Measurements from ENCODE around the gene CYP2C18.
"Not testable (repeated sequence)": the region's sequence is repeated elsewhere in the genome, so short reads cannot be mapped to it uniquely, and the experiment has no call there.

Gene CYP2C18

GRCh38 chr10:94747838-94748237 lies 64.3 kb downstream of the CYP2C18 start:
- DNase-seq, result no peak

- no peak for DNase-seq
Observed at GRCh38 chr10:94757916-94758315, 74.4 kb downstream of the CYP2C18 start.

GRCh38 chr10:94760586-94761178 lies 77.2 kb downstream of the CYP2C18 start:
- DNase-seq, result no peak

DNA sequence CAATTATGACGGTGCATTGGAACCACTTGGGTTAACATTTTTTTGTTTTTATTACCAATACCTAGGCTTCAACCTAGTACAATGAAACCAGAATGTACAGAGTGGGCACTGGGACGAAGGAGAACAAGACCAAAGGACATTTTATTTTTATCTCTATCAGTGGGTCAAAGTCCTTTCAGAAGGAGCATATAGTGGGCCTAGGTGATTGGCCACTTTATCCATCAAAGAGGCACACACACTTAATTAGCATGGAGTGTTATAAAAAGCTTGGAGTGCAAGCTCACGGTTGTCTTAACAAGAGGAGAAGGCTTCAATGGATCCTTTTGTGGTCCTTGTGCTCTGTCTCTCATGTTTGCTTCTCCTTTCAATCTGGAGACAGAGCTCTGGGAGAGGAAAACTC lies 78.9 kb downstream of the CYP2C18 start, which contains the start of gene CYP2C19:
TSS of gene CYP2C19 (plus strand) at position 289 of the 400 bp plus-strand sequence. CDS start at position 314, 25 bp downstream.
- DNase-seq, result no peak

- not testable (repeated sequence) for DNase-seq
Observed at GRCh38 chr10:94775425-94775824, 91.9 kb downstream of the CYP2C18 start.

DNA sequence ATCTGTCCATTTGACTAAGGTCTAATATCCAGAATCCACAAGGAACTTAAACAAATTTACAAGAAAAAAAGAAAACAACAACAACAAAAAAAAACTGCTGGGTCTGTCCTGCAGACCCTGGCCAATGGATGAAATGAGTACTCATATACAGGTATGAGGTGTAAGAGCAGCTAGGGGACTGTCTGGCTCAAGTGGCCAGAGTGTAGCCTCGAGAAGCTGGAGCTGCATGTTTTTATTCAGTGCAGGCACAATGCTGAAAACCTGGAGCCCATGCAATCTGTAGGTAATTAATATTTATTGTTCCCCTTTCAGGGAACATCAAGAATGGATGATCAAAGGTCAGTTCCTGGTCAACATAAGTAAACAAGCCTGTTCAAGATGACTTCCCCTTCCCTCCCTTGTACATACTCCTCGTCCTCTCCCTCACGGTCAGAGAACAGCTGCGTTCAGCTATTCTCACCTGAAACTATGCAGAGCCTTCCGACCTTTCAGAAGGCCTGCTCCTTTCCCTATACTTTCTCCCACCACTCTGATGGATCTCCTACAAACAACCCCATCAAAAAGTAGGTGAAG lies 94.4 kb downstream of the CYP2C18 start:
- DNase-seq, result no peak

DNA sequence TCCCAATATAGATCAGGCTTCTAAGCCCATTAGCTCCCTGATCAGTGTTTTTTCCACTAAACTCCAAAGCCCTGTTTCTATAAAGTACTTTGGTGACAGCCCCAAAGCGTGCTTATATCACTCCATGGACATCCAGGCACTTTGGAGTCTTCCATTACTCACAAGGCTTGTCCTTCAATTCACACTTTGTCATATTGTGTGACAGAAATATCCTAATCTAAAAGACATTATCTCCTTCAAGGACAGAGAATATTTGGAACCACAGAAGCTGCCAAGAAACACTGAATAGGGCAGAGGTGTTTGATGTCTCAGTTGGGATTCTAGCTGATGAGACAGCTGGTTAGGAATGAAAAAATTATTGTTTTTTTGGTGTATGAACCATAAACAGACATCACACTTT lies 97.3 kb downstream of the CYP2C18 start:
- no peak for DNase-seq

DNA sequence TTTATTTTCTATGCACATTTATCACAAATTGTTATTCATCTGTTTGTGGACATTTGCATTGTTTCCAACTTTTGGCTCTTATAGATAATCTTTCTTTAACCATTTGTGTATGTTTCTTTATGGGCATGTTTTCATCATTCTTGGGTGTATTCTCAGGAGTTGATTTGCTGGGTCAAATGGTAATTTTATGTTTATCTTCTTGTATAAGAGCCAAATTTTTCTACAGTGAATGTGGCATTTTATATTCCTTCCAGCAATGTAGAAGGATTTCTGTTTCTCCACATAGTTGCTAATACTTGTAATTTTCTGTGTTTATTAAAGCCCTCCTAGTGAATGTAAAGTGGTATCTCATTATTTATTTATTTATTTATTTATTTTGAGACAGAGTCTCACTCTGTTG lies 100.7 kb downstream of the CYP2C18 start:
- DNase-seq, result no peak

DNA sequence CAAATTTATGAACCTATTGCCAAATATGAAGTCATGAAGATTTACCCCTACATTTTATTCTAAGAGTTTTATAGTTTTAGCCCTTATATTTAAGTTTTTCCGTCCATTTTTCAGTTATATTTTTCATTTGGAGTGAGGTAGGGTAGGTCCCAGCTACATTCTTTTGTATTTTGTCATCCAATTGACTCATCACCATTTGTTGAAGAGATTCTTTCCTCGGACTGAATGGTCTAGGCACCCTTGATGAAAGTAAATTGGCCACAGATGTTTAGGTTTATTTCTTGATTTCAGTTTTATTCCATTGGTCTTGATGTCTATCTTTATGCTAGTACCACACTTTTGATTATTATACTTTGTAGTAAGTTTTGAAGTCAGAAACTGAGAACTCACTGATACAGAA lies 101.7 kb downstream of the CYP2C18 start:
- no peak for DNase-seq
